Endothelial cell of umbilical vein (primary cell): ENCODE results near the gene TNFAIP8L1. TPM values are rescaled to one million over a fixed set of nuclear protein-coding genes. Genes with fewer than 3 reads are reported as not detected.

ENCODE experiments used
- BruUV-seq: library from RNA; stranded (reverse); fragments of 400-500 nt; replicated peaks from 2 replicates; lab custom pipeline; 2021; lab: Mats Ljungman, UMichigan
- CTCF ChIA-PET: fragments of 300-600, 350-600 bp; sonication (Branson Sonifier 250); formaldehyde crosslinking; loops from one replicate; lab custom pipeline; 2021; ENCODE audit warnings: antibody characterized with exemption, inconsistent platforms; lab: Charles Lee
- POLR2A ChIA-PET: fragments of 300-600, 350-600 bp; sonication (Branson Sonifier 250); formaldehyde crosslinking; loops from one replicate; lab custom pipeline; 2021; ENCODE audit warnings: antibody characterized with exemption, inconsistent platforms; lab: Charles Lee
- DNase-seq: peaks from one replicate; pipeline ENCODE4 v3.0.0-alpha.2; 2011; ENCODE audit warnings: low read depth, low spot score
- FAIRE-seq: peaks from 2 replicates; lab custom pipeline; 2011; peaks lifted over from hg19 to GRCh38; lab: Jason Lieb, UNC
- H2AFZ ChIP-seq: 2 replicates; pipeline ENCODE4 v1.6.0; 2012; ENCODE audit warnings: low read depth, low read length, control low read depth, inconsistent platforms
- H3K27ac ChIP-seq: 2 replicates; pipeline ENCODE4 v1.5.1; 2011; ENCODE audit warnings: low read depth, mild to moderate bottlenecking, control low read depth, low read length, moderate library complexity; ENCODE audit not compliant: insufficient read depth
- H3K27me3 ChIP-seq, 2 experiments: 2 replicates each; pipeline versions ENCODE4 v1.6.0 to v1.6.1; 2011; ENCODE audit warnings: low read length in 2 of 2, mixed read lengths in 1 of 2; ENCODE audit not compliant: control insufficient read depth in 2 of 2, insufficient read depth in 2 of 2
- H3K36me3 ChIP-seq, 2 experiments: 2 replicates in 1 of 2; 3 replicates in 1 of 2; pipeline ENCODE4 v1.5.1; 2011; ENCODE audit warnings: low read length in 2 of 2, mild to moderate bottlenecking in 1 of 2, moderate library complexity in 1 of 2; ENCODE audit not compliant: control insufficient read depth in 2 of 2, insufficient read depth in 2 of 2; ENCODE audit errors: extremely low read depth in 1 of 2
- H3K4me1 ChIP-seq: 3 replicates; pipeline ENCODE4 v1.5.1; 2011; ENCODE audit warnings: mild to moderate bottlenecking, low read length; ENCODE audit not compliant: control insufficient read depth, insufficient read depth; ENCODE audit errors: extremely low read depth
- H3K4me2 ChIP-seq: 2 replicates; pipeline ENCODE4 v1.6.1; 2011; ENCODE audit warnings: low read length, control low read depth, mixed read lengths; ENCODE audit not compliant: insufficient read depth
- H3K4me3 ChIP-seq, 3 experiments: fragments of 200-600 bp in 1 of 3; sonication (generic), shearing (Covaris generic) in 1 of 3; replicated peaks in 1 of 3; 2 replicates each; pipeline ENCODE4 v1.5.1; 2011 to 2016; ENCODE audit warnings: control low read depth in 3 of 3, low read length in 3 of 3, mild to moderate bottlenecking in 2 of 3, inconsistent platforms in 1 of 3, low read depth in 1 of 3, moderate library complexity in 1 of 3; ENCODE audit not compliant: insufficient read depth in 1 of 3
- H3K79me2 ChIP-seq: 2 replicates; pipeline ENCODE4 v1.6.0; 2012; ENCODE audit warnings: low read length, inconsistent platforms; ENCODE audit not compliant: control insufficient read depth, insufficient read depth
- H3K9ac ChIP-seq: replicated peaks from 2 replicates; pipeline ENCODE3; 2011; ENCODE audit warnings: low read length, control low read depth; ENCODE audit not compliant: insufficient read depth; ENCODE audit errors: extremely low read depth
- H3K9me1 ChIP-seq: replicated peaks from 3 replicates; pipeline ENCODE4 v1.6.0; 2011; ENCODE audit warnings: mild to moderate bottlenecking, low read length; ENCODE audit not compliant: control insufficient read depth, insufficient read depth; ENCODE audit errors: extremely low read depth
- H3K9me3 ChIP-seq: replicated peaks from 2 replicates; pipeline ENCODE4 v1.5.1; 2012; ENCODE audit warnings: low read length, inconsistent platforms; ENCODE audit not compliant: control insufficient read depth, insufficient read depth
- H4K20me1 ChIP-seq: replicated peaks from 2 replicates; pipeline ENCODE3; 2011; ENCODE audit warnings: mild to moderate bottlenecking, low read length; ENCODE audit not compliant: control insufficient read depth, insufficient read depth; ENCODE audit errors: extremely low read depth
- CTCF ChIP-seq, 2 donors: IDR thresholded peaks; 1 replicate in 1 of 2; 2 replicates in 1 of 2; pipeline ENCODE4 v1.5.1; 2011; ENCODE audit warnings: low read length in 2 of 2, mild to moderate bottlenecking in 2 of 2, moderate library complexity in 2 of 2, control low read depth in 1 of 2, inconsistent platforms in 1 of 2, low read depth in 1 of 2; ENCODE audit not compliant: insufficient read depth in 1 of 2; ENCODE audit errors: extremely low read depth in 1 of 2
- EZH2 ChIP-seq: IDR thresholded peaks from 2 replicates; pipeline ENCODE4 v1.6.1; 2012; ENCODE audit warnings: borderline replicate concordance, low read depth, mild to moderate bottlenecking, moderate library complexity, low read length, inconsistent platforms; ENCODE audit not compliant: severe bottlenecking
- FOS ChIP-seq: IDR thresholded peaks from 2 replicates; pipeline ENCODE4 v1.6.1; 2011; ENCODE audit warnings: mild to moderate bottlenecking, low read length, moderate library complexity, borderline replicate concordance; ENCODE audit not compliant: insufficient read depth
- GATA2 ChIP-seq: IDR thresholded peaks from 2 replicates; pipeline ENCODE4 v1.7.0; 2011; ENCODE audit warnings: low read depth, mild to moderate bottlenecking, moderate library complexity, mixed read lengths, low read length; ENCODE audit not compliant: insufficient read length, insufficient read depth
- JUN ChIP-seq: IDR thresholded peaks from 2 replicates; pipeline ENCODE4 v1.6.1; 2011; ENCODE audit warnings: borderline replicate concordance, low read depth; ENCODE audit not compliant: insufficient read length, insufficient read depth
- MAX ChIP-seq: IDR thresholded peaks from 2 replicates; pipeline ENCODE4 v1.6.1; 2011; ENCODE audit not compliant: insufficient read depth, insufficient read length
- MYC ChIP-seq: IDR thresholded peaks from one replicate; pipeline ENCODE4 v1.6.1; 2011; ENCODE audit warnings: mild to moderate bottlenecking, low read depth, low read length
- POLR2A ChIP-seq: IDR thresholded peaks from 2 replicates; pipeline ENCODE4 v1.6.1; 2012; ENCODE audit warnings: low read depth, mild to moderate bottlenecking, control low read depth, low read length
- POLR2AphosphoS5 ChIP-seq: IDR thresholded peaks from 2 replicates; pipeline ENCODE4 v1.6.1; 2012; ENCODE audit warnings: low read depth, mild to moderate bottlenecking, control low read depth, low read length, moderate library complexity; ENCODE audit not compliant: insufficient read depth
- dilution Hi-C: fragments of 300-500 bp; cut with MboI; formaldehyde crosslinking; loops from one replicate; pipeline ENCODE4 v1.15.0; 2019; ENCODE audit warnings: low sequenced_read_pairs; ENCODE audit not compliant: extremely low pct_ligation_motif_present
- intact Hi-C: fragments of 100-400 bp; cut with micrococcal nuclease; formaldehyde crosslinking; loops from one replicate; pipeline ENCODE4 v1.10.0; 2022
- polyA plus RNA-seq, 4 experiments: library from polyadenylated mRNA; depleted of rRNA in 3 of 4; stranded (reverse) in 3 of 4; unstranded in 1 of 4; fragments of >200 nt; gene quantifications; 2 replicates each; pipeline versions ENCODE4 v1.2.1 to v1.2.3, GENCODE V29; 2011 to 2012; ENCODE audit warnings: missing spikeins in 1 of 4
- total RNA-seq: library from RNA; stranded (reverse); gene quantifications from 2 replicates; pipeline ENCODE4 v1.2.3, GENCODE V29; 2021

Gene TNFAIP8L1
- total and polyA plus RNA-seq, 2 donors (not counting 3 experiments of a cell fraction or from before 2014, with no cell fraction given) = 40.0 to 56.1 TPM

GRCh38 chr19:4650159-4650558 lies 10.8 kb downstream of the TNFAIP8L1 start:
- FAIRE-seq = no peak
- no peak for DNase-seq
- H3K27ac ChIP-seq = no peak overlapping the region
- H3K9me1 ChIP-seq = no peaks in the 10 kb centered on the region
- no peak for TF ChIP-seq GATA2
- TF ChIP-seq EZH2 = no peak
- no peak for TF ChIP-seq POLR2A
- TF ChIP-seq FOS = no peak
- no peak for TF ChIP-seq POLR2AphosphoS5
- no peak for TF ChIP-seq MAX
- TF ChIP-seq JUN = no peak
- no peak for TF ChIP-seq MYC
- TF ChIP-seq CTCF (IDR thresholded peaks at IDR 0.05; ENCODE audit: extremely low read depth in 1 of 2, insufficient read depth in 1 of 2, low read depth in 1 of 2, low read length in 2 of 2) = no peak
- no peak overlapping the region for H3K9ac ChIP-seq
- no peak overlapping the region for H3K4me2 ChIP-seq
- H3K9me3 ChIP-seq = no peaks in the 10 kb centered on the region
- H3K36me3 ChIP-seq = peaks cover 0 to 26% of the 10 kb centered on the region in 2 experiments
- dilution Hi-C loops = no loop called here
- ChIA-PET CTCF (interaction anchor here (0.9 to 1.1 kb wide), 2 partner anchors 9 to 16 kb away, joined by 3 read pairs; no protein-coding TSS in a partner anchor), POLR2A (no interaction called here)
- no peaks in the 10 kb centered on the region for H3K27me3 ChIP-seq
- no peak overlapping the region for H2AFZ ChIP-seq
- no TSS peak for BruUV-seq
- intact Hi-C loops = no loop called here
- no peak overlapping the region for H3K4me3 ChIP-seq
- H3K79me2 ChIP-seq = peaks cover 21% of the 10 kb centered on the region
- no peaks in the 10 kb centered on the region for H4K20me1 ChIP-seq
- peaks cover 23% of the 10 kb centered on the region for H3K4me1 ChIP-seq
